ENCODE results near the gene CFAP100.

Gene CFAP100

GRCh38 chr3:126377211-126377610, 17.5 kb upstream of the CFAP100 start:
- H3K4me3 ChIP-seq (replicated peaks; ENCODE audit: low read depth, low read length): no peak overlapping the region
- no peak for DNase-seq (ENCODE audit: low read depth)
- no peak for TF ChIP-seq CTCF (IDR thresholded peaks at IDR 0.05; ENCODE audit: low read length, missing control alignments)

- TF ChIP-seq CTCF (IDR thresholded peaks at IDR 0.05; ENCODE audit: low read length, missing control alignments): no peak
- DNase-seq (ENCODE audit: low read depth): no peak
- H3K4me3 ChIP-seq (replicated peaks; ENCODE audit: low read depth, low read length): no peak overlapping the region
These were observed 16.4 kb upstream of the CFAP100 start for GRCh38 chr3:126378341-126378751.

- H3K4me3 ChIP-seq (replicated peaks; ENCODE audit: low read depth, low read length): no peak overlapping the region
- no peak for TF ChIP-seq CTCF (IDR thresholded peaks at IDR 0.05; ENCODE audit: low read length, missing control alignments)
- DNase-seq (ENCODE audit: low read depth): no peak
These were observed 14.5 kb upstream of the CFAP100 start for GRCh38 chr3:126380011-126380768.

GRCh38 chr3:126381966-126382365, 12.7 kb upstream of the CFAP100 start:
- no peak for TF ChIP-seq CTCF (IDR thresholded peaks at IDR 0.05; ENCODE audit: low read length, missing control alignments)
- no peak overlapping the region for H3K4me3 ChIP-seq (replicated peaks; ENCODE audit: low read depth, low read length)
- no peak for DNase-seq (ENCODE audit: low read depth)

- TF ChIP-seq CTCF (IDR thresholded peaks at IDR 0.05; ENCODE audit: low read length, missing control alignments): peak; percentile 62
- DNase-seq (ENCODE audit: low read depth): peak; percentile 88
- H3K4me3 ChIP-seq (replicated peaks; ENCODE audit: low read depth, low read length): peak overlapping the region; percentile 49
These were observed 5.5 kb upstream of the CFAP100 start for GRCh38 chr3:126389112-126389793.

GRCh38 chr3:126389794-126390146, 4.9 kb upstream of the CFAP100 start:
- TF ChIP-seq CTCF (IDR thresholded peaks at IDR 0.05; ENCODE audit: low read length, missing control alignments): no peak
- DNase-seq (ENCODE audit: low read depth): no peak
- H3K4me3 ChIP-seq (replicated peaks; ENCODE audit: low read depth, low read length): no peak overlapping the region

All from fibroblast of pulmonary artery (primary cell).